ENCODE measurements around the gene PTPRR. TPM values are rescaled to one million over a fixed set of nuclear protein-coding genes. Genes with fewer than 3 reads are reported as not detected.

PTPRR gene
- total and polyA plus RNA-seq, 2 donors (not counting 1 experiment from before 2014, with no cell fraction given), result not detected

- Histone ChIP-seq H3K4me3 (ENCODE audit: control extremely low read depth in 1 of 5, extremely low read depth in 1 of 5, insufficient read depth in 1 of 5, low read depth in 2 of 5, low read length in 4 of 5) (no peak overlapping the region), H3K4me1 (ENCODE audit: control insufficient read depth in 2 of 2, insufficient read depth in 2 of 2, low read length in 2 of 2) (no peaks in the 10 kb centered on the region), H3K27ac (ENCODE audit: low read length in 2 of 2) (no peak overlapping the region), H2AFZ (ENCODE audit: insufficient read depth, low read depth, low read length, poor library complexity, severe bottlenecking) (no peak overlapping the region), H4K20me1 (ENCODE audit: control insufficient read depth, insufficient read depth, low read length, poor library complexity, severe bottlenecking) (no peaks in the 10 kb centered on the region), H3K9ac (ENCODE audit: low read length) (no peak overlapping the region), H3K4me2 (replicated peaks; ENCODE audit: low read depth, low read length, poor library complexity, severe bottlenecking) (no peak overlapping the region), H3K79me2 (ENCODE audit: control insufficient read depth, insufficient read depth, low read length) (no peaks in the 10 kb centered on the region), H3K9me3 (ENCODE audit: control extremely low read depth in 1 of 3, control insufficient read depth in 2 of 3, insufficient read depth in 1 of 3, low read length in 2 of 3) (no peaks in the 10 kb centered on the region), H3K27me3 (replicated peaks in 1 of 4; ENCODE audit: control extremely low read depth in 1 of 4, control insufficient read depth in 3 of 4, insufficient read depth in 4 of 4, low read length in 3 of 4) (no peaks in the 10 kb centered on the region), H3K36me3 (replicated peaks in 1 of 2; ENCODE audit: control extremely low read depth in 1 of 2, control insufficient read depth in 1 of 2, extremely low read depth in 1 of 2, insufficient read depth in 2 of 2, low read length in 1 of 2) (no peaks in the 10 kb centered on the region)
- 60% methylated on average over 1 of the region's 4 CpGs for WGBS (ENCODE audit: insufficient coverage)
- Mint-ChIP-seq H3K9me3 (ENCODE audit: insufficient read depth) (no peaks in the 10 kb centered on the region), H3K4me1 (no peaks in the 10 kb centered on the region), H3K27me3 (no peaks in the 10 kb centered on the region), H3K4me3 (no peak overlapping the region), H3K27ac (no peak overlapping the region)
- POLR2A ChIA-PET, result no interaction called here
- intact Hi-C loops (cut with micrococcal nuclease), result no loop called here
- DNase-seq (no peak), ATAC-seq (ENCODE audit: low read depth) (no peak)
- CTCF ChIA-PET, result no interaction called here
- no peak for TF ChIP-seq EZH2 (IDR thresholded peaks at IDR 0.05; ENCODE audit: borderline replicate concordance, insufficient read depth, low read depth, low read length, poor library complexity, severe bottlenecking)
- no peak for TF ChIP-seq CTCF (IDR thresholded peaks at IDR 0.05)
Measured at GRCh38 chr12:70840656-70841350, 79.7 kb downstream of the PTPRR start.

- no peak for TF ChIP-seq EZH2 (IDR thresholded peaks at IDR 0.05; ENCODE audit: borderline replicate concordance, insufficient read depth, low read depth, low read length, poor library complexity, severe bottlenecking)
- TF ChIP-seq CTCF (IDR thresholded peaks at IDR 0.05), result no peak
- Mint-ChIP-seq H3K4me3 (no peak overlapping the region), H3K4me1 (no peaks in the 10 kb centered on the region), H3K27me3 (no peaks in the 10 kb centered on the region), H3K9me3 (ENCODE audit: insufficient read depth) (no peaks in the 10 kb centered on the region), H3K27ac (no peak overlapping the region)
- Histone ChIP-seq H2AFZ (ENCODE audit: insufficient read depth, low read depth, low read length, poor library complexity, severe bottlenecking) (no peak overlapping the region), H3K79me2 (ENCODE audit: control insufficient read depth, insufficient read depth, low read length) (no peaks in the 10 kb centered on the region), H3K4me3 (ENCODE audit: control extremely low read depth in 1 of 5, extremely low read depth in 1 of 5, insufficient read depth in 1 of 5, low read depth in 2 of 5, low read length in 4 of 5) (no peak overlapping the region), H3K4me1 (ENCODE audit: control insufficient read depth in 2 of 2, insufficient read depth in 2 of 2, low read length in 2 of 2) (no peaks in the 10 kb centered on the region), H3K9ac (ENCODE audit: low read length) (no peak overlapping the region), H4K20me1 (ENCODE audit: control insufficient read depth, insufficient read depth, low read length, poor library complexity, severe bottlenecking) (no peaks in the 10 kb centered on the region), H3K4me2 (replicated peaks; ENCODE audit: low read depth, low read length, poor library complexity, severe bottlenecking) (no peak overlapping the region), H3K9me3 (ENCODE audit: control extremely low read depth in 1 of 3, control insufficient read depth in 2 of 3, insufficient read depth in 1 of 3, low read length in 2 of 3) (no peaks in the 10 kb centered on the region), H3K27ac (ENCODE audit: low read length in 2 of 2) (no peak overlapping the region), H3K36me3 (replicated peaks in 1 of 2; ENCODE audit: control extremely low read depth in 1 of 2, control insufficient read depth in 1 of 2, extremely low read depth in 1 of 2, insufficient read depth in 2 of 2, low read length in 1 of 2) (no peaks in the 10 kb centered on the region), H3K27me3 (replicated peaks in 1 of 4; ENCODE audit: control extremely low read depth in 1 of 4, control insufficient read depth in 3 of 4, insufficient read depth in 4 of 4, low read length in 3 of 4) (no peaks in the 10 kb centered on the region)
- ChIA-PET CTCF (no interaction called here), POLR2A (no interaction called here)
- 33% methylated on average over 1 of the region's 3 CpGs for WGBS (ENCODE audit: insufficient coverage)
- no peak for ATAC-seq (ENCODE audit: low read depth)
- DNase-seq, result no peak
- intact Hi-C loops (cut with micrococcal nuclease), result no loop called here
Measured at GRCh38 chr12:70839544-70839943, 81.0 kb downstream of the PTPRR start.

Measured in B cell (primary cell).